GM13976 (cell line): Measurements from ENCODE around the gene PDZRN3.

Experiments
- DNase-seq: peaks from one replicate; pipeline ENCODE4 v3.0.0; 2012; ENCODE audit warnings: low spot score
- CTCF ChIP-seq: IDR thresholded peaks from 2 replicates; pipeline ENCODE4 v1.5.1; 2012; ENCODE audit warnings: borderline replicate concordance, mild to moderate bottlenecking; ENCODE audit not compliant: insufficient read depth; ENCODE audit errors: extremely low read depth, missing control alignments, control extremely low read depth
- in situ Hi-C: fragments of 300-500 bp; cut with MboI; formaldehyde crosslinking; loops from one replicate; pipeline ENCODE4 v1.12.0; 2022; ENCODE audit warnings: low sequenced_read_pairs, mixed read lengths, inconsistent platforms; ENCODE audit not compliant: unreplicated experiment

The PDZRN3 gene

GRCh38 chr3:73365756-73366397 lies 258.9 kb downstream of the PDZRN3 start:
- DNase-seq = no peak
- in situ Hi-C loops = no loop called here
- TF ChIP-seq CTCF = no peak

- no peak for DNase-seq
- in situ Hi-C loops = no loop called here
- no peak for TF ChIP-seq CTCF
Measured at GRCh38 chr3:73364517-73364916, 260.2 kb downstream of the PDZRN3 start.

- in situ Hi-C loops = no loop called here
- DNase-seq = no peak
- no peak for TF ChIP-seq CTCF
Measured at GRCh38 chr3:73363093-73363492, 261.6 kb downstream of the PDZRN3 start.

- in situ Hi-C loops = no loop called here
- TF ChIP-seq CTCF = no peak
- DNase-seq = no peak
Measured at GRCh38 chr3:73361591-73361990, 263.1 kb downstream of the PDZRN3 start.

- in situ Hi-C loops = no loop called here
- no peak for TF ChIP-seq CTCF
- no peak for DNase-seq
Measured at GRCh38 chr3:73353649-73354217, 271.0 kb downstream of the PDZRN3 start.

- in situ Hi-C loops = no loop called here
- TF ChIP-seq CTCF = no peak
- no peak for DNase-seq
Measured at GRCh38 chr3:73352841-73353645, 271.7 kb downstream of the PDZRN3 start.
